Stimulated activated CD8-positive, alpha-beta memory T cell treated with anti-CD3 and anti-CD28 coated beads, Interleukin-7, amount 100 ng/mL, for 48 hours (primary cell): ENCODE data around the gene LGMN.
A peak's percentile ranks its signal among the peaks of the same experiment; 100 is the strongest.
"Not testable (repeated sequence)": the region's sequence is repeated elsewhere in the genome, so short reads cannot be mapped to it uniquely, and the experiment has no call there.

ENCODE experiments used
- DNase-seq, 2 donors: peaks; one replicate each; pipeline ENCODE4 v3.0.0-alpha.2; 2020; ENCODE audit warnings: low read depth in 1 of 2; ENCODE audit errors: extremely low read depth in 1 of 2

Gene LGMN

DNA sequence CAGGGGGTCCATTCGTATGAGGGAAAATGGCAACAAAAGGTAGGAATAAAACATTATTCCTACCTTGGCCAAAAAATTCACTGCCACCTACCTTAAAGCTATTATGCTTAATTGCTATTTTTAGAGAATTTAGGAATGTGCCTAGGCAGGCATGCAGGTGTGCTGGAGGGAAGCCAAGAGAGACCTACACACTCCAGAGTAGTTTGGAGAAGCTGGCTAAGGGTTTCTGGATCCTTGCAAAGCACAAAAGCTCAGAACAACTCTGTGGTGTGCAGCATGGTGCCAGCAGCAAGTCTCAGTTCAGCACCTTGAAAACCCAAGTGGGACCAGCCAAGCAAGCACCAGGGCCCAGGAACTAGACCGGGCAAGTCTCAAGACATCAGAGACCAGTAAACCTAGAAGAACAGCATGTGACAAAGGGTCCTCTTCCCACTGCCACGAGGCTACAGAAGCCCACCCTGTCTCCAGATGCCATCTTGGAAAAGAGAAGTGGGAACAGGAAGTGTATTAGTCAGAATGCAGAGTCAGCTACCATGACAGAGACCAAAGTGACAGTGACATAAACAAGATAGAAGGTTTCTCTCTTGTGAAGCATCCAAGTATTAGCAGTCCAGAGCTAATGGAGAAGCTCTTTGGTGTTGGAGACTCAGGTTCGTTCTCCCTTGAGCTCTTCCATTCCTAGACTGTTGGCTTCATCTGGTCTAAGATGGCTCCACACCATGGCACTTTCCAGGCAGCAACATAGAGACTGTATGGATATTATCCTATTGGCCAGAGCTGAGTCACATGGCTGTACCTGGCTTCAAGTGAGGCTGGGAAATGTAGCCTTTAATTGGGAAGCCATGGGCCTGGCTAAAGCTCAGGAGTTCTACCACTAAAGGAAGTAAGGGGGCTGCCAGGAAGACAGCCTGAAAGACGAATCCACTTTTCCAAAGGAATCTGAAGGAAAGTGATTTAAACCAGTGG lies 15.5 kb upstream of the LGMN start:
- DNase-seq: not testable (repeated sequence)

DNA sequence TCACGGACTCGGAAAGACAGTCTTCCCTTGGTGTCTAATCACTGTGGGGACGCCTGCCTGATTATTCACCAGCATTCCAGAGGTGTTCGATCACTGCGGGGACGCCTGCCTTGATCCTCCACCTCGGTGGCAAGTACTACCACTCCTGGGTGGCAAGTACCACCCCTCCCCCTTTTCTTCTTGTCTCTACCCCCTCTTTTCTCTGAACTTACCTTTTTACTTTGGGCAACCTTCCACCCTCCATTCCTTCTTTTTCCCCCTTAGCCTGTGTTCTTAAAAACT lies 12.0 kb upstream of the LGMN start:
- no peak for DNase-seq

DNA sequence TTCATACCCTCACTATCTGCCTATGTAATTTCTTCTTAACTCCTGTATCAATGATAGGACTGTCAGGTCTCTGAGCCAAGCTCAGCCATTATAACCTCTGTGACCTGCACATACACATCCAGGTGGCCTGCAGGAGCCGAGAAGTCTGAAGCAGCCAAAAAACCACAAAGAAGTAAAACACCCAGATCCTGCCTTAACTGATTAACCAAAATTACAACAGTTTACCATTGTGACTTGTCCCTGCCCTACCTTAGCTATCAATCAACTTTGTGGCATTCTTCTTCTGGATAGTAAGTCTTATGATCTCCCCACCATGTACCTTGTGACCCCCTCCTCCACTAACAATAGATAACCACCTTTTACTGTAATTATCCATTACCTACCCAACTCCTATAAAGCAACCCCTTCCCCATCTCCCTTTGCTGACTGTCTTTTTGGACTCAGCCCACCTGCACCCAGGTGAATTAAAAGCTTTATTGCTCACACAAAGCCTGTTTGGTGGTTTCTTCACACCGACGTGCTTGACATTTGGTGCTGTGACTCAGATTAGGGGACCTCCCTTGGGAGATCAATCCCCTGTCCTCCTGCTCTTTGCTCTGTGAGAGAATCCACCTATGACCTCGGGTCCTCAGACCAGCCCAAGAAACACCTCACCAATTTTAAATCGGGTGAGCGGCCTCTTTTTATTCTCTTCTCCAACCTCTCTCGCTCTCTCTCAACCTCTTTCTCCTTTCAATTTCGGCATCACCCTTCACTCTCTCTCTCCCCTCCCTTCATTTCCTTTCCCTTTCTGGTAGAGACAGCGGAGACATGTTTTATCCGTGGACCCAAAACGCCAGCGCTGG lies 11.5 kb upstream of the LGMN start:
- DNase-seq: peak in 1 of 2 donors; percentile 20

DNA sequence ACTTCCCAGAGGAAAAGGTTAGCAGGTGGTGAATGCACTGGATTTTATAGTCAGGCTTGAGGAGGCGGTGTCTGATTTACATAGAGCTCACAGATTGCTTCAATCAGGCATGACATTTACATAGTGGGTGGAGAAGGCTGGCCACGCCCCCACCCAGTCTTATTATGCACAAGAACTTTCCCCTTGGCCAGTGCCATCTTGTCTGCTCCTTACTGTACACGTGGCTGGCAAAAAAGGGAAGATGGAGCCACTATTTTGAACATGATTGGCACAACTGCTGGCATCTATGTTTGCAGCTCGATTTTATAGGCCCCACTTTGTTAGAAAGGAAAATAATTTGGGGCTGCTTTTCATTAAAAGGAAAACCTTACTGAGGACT lies 10.9 kb upstream of the LGMN start:
- DNase-seq: no peak

DNA sequence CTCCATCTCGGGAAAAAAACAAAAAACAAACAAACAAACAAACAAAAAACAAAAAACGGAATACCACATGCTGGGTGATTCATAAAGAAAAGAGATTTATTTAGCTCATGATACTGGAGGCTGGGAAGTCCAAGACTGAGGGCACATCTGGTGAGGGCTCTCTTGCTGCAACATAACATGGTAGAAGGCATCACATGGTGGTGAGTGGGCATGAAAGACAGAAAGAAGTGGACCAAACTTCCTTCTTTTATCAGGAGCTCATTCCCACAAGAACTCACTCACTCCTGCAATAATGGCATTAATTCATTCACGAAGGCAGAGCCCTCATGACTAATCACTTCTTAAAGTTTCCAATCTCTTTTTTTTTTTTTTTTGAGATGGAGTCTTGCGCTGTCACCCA lies 8.0 kb upstream of the LGMN start:
- no peak for DNase-seq

DNA sequence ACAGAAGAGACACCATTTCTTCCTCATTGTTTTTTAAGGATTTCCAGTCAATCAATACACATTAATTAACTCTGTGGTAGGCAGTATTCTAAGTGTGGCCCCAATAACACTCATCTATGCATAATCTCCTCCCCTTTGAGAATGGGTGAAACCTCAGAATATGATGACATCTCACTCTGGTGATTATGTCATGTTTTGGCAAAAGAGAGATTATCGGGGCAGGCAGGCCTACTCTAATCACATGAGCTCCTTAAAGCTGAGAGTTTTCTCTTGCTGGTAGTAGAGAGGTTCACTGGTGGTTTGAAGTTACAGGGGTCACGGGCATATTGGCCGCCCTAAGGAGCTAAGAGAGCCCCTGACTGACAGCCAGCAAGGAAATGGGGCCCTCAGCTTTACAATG lies 7.1 kb upstream of the LGMN start:
- DNase-seq: no peak

DNA sequence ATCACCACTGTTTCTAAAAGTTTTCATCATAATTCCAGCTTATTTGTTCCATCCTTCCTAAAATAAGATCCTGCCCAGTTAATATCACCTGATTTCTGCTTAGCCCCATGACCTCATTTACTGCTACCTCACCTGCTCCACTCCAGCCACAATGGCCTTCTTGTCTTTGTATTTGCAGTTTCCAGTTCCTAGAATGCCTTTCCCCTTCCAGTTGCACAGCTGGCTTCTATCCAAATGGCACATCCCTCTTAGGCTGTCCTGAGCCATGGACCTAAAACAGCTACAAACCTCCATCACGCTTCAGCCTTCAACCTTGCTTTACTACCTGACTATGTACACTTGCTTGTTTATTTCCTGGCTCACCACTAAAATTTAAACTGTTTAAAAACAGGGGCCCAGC lies 6.5 kb upstream of the LGMN start:
- DNase-seq: no peak

DNA sequence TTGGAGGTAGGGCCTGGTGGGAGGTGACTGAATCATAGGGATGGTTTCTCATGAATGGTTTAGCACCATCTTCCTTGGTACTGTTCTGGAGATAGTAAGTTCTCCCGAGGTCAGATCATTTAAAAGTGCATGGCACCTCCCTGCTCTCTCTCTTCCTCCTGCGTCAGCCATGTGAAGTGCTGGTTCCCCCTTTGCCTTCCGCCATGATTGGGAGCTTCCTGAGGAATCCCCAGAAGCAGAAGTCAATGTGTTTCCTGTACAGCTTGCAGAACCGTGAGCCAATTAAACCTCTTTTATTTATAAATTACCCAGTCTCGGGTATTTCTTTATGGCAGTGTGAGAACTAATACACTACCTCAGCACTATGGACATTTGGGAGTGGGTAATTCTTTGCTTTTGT lies 4.8 kb upstream of the LGMN start:
- no peak for DNase-seq

DNA sequence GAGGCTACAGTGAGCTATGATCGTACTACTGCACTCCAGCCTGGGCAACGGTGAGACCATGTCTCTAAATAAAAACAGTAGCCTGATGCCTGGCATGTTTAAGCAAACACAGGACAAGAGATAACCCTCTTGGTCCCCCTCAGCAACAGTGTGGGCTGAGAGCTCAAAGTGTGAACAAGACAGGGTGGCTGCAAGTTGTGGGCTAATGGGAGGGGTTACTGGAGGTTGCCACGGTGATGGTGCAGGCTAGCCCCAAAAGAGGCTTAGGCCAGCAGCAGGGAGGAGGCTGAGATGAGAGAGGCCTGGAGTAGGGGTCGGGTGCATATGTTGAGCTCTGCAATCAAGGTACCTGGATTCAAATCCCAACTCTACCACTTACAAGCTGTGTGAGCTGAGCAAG lies 3.4 kb upstream of the LGMN start:
- no peak for DNase-seq

DNA sequence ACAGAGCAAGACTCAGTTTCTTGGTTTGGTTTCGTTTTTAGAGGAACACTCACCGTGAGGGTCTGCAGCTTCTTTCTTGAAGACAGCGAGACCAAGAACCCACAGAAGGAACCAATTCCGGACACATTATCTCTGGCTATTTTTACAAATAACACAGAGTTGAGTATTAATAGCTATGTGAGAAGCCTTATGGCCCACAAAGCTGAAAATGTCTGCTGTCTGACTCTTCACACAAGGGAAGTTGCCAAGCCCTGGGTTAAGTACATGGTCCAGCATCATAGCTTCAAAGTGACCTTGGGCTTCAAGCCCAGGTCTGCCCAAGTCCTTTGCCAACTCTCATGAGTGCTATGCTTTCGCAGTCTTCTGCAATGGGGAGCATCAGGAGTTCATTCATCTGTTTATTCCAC lies 2.6 kb upstream of the LGMN start:
- DNase-seq: no peak

DNA sequence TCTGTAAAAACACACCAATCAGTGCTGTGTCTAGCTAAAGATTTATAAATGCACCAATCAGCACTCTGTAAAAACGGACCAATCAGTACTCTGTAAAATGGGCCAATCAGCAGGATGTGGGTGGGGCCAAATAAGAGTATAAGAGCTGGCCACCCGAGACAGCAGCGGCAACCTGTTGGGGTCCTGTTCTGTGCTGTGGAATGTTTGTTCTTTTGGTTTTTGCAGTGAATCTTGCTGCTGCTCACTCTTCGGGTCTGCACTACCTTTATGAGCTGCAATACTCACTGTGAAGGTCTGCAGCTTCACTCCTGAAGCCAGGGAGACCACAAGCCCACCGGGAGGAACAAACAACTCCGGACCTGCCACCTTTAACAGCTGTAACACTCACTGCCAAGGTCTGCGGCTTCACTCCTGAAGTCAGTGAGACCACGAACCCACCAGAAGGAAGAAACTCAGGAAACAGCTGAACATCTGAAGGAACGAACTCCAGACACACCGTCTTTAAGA lies 1.8 kb upstream of the LGMN start:
- not testable (repeated sequence) for DNase-seq

DNA sequence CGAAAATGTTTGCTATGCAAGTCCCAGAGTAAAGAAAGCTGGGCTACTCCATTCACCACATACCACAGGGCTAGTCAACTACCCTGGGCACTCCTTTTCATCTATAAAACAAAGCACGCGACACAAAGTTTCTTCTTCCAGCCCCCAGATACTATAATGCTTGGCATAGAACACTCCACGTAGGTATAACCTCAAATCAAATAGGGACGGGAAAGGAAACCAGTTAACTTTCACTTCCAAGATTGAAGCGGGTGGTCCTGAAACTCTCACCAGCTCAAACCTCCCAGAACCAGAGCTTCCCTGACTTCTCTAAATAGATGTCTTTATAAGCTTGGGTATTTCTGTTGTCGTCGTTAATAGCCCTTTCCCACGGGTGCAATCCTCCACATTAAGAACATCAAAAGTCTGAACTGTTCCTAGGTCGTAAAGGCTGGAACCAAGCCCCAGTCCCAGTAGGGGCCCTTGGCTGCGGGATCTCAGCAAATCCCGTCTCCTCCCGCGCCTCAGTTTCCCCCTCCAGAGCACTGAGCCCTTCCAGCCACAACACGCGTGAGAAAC lies 647 bp downstream of the LGMN start:
- no peak for DNase-seq

DNA sequence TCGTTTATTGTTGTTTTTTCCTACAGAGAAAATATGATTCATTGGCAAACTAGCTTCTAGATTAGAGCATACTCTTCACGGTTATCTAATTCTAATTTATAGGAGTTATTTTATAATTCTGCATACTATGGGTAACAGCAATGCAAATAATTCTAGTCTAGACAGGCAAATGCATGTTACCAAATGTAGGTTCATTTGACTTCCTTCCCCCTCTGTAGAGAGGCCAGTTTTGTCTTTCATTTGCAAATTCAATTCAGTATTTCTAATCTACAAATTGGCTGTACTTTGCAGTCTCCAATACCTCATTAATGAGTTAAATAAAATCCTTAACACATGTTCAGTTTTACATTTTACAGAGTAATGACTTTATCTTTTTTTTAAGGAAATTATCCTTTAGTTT lies 4.2 kb downstream of the LGMN start:
- DNase-seq: no peak

DNA sequence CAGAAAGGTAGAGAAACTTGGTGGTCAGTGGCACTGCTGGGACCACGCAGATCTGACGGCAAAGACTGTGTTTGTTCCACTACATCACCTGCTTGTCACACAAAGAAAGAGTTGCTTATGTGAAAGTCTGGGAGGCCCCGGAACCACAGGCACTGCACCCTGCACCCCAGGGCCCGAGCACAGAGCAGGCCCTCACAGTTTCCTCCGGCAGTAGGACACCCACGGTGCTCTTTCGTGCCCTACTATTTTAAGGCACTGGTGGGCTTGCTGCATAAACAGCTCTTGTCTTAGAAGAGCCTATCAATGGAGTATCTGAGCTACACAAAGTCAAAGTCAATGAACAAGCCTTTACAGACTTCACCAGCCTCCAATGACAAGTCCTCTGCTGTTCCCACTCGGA lies 8.0 kb downstream of the LGMN start:
- no peak for DNase-seq

DNA sequence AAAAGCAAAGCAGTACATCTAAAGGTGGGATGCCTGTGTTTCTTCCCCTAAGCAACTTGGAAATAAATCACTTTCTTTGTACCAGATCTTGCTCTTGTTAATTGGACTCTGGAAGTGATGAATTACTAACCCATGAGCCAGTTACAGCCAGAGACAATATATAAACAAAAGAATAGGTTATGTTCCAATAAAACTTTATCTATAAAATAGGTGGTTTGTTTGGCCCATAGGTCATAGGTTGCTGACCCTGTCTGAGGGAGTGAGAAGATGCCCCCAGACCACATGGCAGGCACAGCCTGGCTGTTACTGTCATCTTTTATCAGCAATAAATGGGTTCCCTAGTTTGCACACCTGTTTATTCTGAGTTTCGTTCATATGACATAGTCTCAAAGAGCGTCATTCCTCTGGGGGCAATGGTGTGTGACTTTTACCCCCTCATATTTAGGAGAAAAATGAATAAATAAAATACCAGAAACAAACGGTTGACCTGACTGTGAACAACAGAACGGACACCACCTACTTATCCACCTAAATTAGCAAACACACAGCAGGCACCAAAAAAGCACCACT lies 10.7 kb downstream of the LGMN start:
- no peak for DNase-seq

DNA sequence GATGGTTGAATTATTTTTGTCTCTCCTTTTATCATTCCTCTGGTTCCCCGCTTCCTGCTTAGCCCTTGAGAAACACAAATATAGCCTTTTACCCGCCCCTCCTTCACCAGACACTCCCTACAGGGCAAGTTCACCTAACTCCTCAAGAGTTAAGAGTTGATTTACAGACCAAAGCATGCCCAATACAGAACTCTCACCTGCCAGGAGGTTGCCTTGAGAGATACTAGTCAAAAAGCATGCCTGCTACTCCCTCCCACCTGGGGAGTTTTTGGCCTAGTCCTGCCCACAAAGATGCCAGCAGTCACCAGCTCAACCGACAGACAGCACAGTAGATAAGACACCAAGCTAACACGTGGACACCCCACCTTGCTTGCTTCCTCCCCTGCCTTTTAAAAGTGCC lies 11.2 kb downstream of the LGMN start:
- DNase-seq: no peak

DNA sequence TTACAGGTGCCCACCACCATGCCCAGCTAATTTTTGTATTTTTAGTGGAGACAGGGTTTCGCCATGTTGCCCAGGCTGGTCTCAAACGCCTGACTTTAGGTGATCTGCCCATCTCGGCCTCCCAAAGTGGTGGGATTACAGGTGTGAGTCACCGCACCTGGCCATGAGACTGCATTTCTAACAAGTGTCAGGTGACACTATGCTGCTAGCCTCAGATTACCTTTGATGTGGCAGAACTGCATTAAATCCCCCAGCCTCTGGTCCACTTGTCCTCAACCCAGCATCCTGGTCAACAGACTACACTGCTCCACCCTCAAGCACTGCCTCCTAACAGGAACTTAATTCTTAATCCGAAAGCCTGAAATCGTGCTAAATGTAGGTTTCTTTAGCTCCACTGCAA lies 13.1 kb downstream of the LGMN start:
- no peak for DNase-seq

DNA sequence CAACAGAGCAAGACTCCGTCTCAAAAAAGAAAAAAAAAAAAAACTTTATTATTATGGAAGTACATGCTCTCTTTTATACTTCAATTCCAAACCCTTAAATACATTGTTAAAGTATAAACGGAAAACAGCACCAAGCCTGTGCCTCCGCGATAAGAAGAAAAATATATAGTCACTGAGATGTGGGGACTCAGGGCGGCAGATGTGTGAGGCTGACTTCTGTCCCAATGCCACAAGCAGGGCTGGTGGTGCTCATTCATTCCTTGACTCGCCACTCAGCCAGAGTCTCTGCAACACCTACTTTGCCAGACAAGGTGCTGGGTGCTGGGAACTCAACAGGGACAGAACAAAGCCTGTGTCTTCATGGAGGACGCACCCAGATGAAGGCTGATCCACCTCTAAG lies 13.8 kb downstream of the LGMN start:
- no peak for DNase-seq

DNA sequence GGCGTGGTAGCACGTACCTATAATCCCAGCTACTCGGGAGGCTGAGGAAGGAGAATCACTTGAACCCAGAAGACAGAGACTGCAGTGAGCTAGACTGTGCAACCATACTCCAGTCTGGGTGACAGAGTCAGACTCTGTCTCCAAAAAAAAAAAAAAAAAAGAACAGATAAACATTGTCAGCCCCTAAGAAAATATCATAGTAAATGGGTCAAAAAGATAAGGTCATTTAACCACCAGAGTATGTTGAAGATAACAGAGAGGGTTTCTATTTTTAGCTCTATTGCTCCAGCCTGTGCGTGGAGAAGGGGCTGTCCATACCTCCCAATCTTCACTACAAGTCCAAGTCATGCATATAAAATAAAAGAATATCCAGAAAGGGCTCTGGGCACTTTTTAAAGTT lies 15.4 kb downstream of the LGMN start:
- DNase-seq: no peak

DNA sequence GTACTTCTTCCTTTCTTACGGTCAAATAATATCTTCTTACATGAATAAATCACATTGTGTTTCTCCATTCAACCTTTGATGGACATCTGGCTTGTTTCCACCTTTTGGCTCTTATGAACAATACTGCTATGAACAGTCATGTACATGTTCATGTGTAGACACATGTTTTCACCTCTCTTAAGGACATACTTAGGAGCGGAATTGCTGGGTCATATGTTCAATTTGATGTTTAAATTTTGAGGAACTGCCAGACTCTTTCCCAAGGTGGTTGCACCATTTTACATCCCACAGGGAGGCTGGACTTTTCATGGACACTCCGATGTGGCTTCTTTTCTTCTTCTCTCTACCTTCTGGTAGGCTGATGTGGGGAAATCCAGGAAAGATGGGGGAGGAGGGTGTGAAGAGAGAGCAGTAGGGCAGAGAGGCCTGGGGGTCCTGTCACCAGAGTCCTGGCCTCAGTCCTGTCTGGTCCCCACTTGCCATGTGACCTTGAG lies 16.8 kb downstream of the LGMN start:
- DNase-seq: no peak

DNA sequence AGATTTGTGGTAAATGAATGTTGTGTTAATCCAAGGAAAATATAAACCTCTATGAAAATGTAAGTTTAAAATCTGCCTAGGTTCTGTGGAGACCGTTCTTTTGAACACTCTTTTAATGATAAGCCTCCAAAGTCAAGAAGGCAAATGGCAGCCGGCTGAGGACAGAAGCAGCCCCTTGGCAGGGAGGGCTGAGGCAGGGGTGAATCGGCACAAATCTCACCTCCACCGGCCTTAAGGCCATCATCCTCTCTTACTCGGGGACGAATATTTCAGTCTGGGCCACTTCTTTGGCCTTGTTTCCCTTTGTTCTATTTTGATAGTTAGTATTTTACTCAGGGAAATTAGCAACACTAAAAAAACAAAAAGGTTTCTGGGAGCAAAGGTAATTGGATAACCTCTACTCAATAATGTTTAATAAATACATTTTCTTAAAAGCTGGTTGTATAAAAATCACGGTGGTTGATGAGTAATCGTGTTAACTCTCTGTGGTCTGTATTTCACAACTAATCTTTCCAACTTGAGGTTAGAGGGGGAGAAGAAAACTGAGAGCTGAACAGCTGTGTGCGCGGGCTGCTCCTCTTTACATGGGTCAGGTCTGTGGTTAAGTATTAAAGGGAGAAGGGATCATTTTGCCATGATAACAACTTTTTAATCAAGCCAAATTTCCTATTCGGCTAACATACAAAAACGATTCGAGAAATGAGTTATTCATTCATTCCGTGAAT lies 18.6 kb downstream of the LGMN start:
- DNase-seq: peak in 1 of 2 donors; percentile 26
